Effector memory CD8-positive, alpha-beta T cell (primary cell): ENCODE results near the gene LY86.

ENCODE experiments used
- ATAC-seq: fragments of 150-1000 bp; cut with Tn5 transposase; replicated peaks from 2 replicates; pipeline ENCODE4 v1.10.0; 2021; ENCODE audit warnings: mild to moderate bottlenecking, moderate library complexity
- DNase-seq, 3 experiments: peaks; one replicate each; pipeline ENCODE4 v3.0.0; 2021
- H3K27ac Mint-ChIP-seq, 2 donors: one replicate each; pipeline ENCODE4 v1.8.0; 2022; ENCODE audit warnings: mild to moderate bottlenecking in 2 of 2, mixed read lengths in 2 of 2, moderate library complexity in 2 of 2
- H3K27me3 Mint-ChIP-seq, 2 donors: one replicate each; pipeline ENCODE4 v1.8.0; 2022; ENCODE audit warnings: mixed read lengths in 2 of 2
- H3K36me3 Mint-ChIP-seq: one replicate; pipeline ENCODE4 v1.8.0; 2022; ENCODE audit warnings: mild to moderate bottlenecking, moderate library complexity, mixed read lengths; ENCODE audit not compliant: insufficient read depth
- H3K4me1 Mint-ChIP-seq, 2 donors: one replicate each; pipeline ENCODE4 v1.8.0; 2022; ENCODE audit warnings: low read depth in 2 of 2, mixed read lengths in 2 of 2
- H3K4me3 Mint-ChIP-seq, 2 donors: one replicate each; pipeline ENCODE4 v1.8.0; 2022; ENCODE audit warnings: mild to moderate bottlenecking in 2 of 2, mixed read lengths in 2 of 2, moderate library complexity in 2 of 2
- H3K9me3 Mint-ChIP-seq, 2 donors: one replicate each; pipeline ENCODE4 v1.8.0; 2022; ENCODE audit warnings: mixed read lengths in 2 of 2

The LY86 gene

GRCh38 chr6:6581054-6581453 is 7.5 kb upstream of the LY86 start:
- Mint-ChIP-seq H3K27ac (no peak overlapping the region), H3K4me1 (peaks cover 4% of the 10 kb centered on the region in 2 donors), H3K27me3 (peaks cover 12 to 16% of the 10 kb centered on the region in 2 donors), H3K4me3 (no peak overlapping the region), H3K36me3 (no peaks in the 10 kb centered on the region), H3K9me3 (peaks cover 0 to 6% of the 10 kb centered on the region in 2 donors)
- no peak for DNase-seq
- no peak for ATAC-seq

- no peak overlapping the region for H3K27ac Mint-ChIP-seq
- H3K4me1 Mint-ChIP-seq, result peaks cover 4% of the 10 kb centered on the region in 2 donors
- no peak overlapping the region for H3K4me3 Mint-ChIP-seq
- H3K27me3 Mint-ChIP-seq, result peaks cover 12 to 22% of the 10 kb centered on the region in 2 donors
- DNase-seq (no peak), ATAC-seq (no peak)
- peaks cover 0 to 6% of the 10 kb centered on the region in 2 donors for H3K9me3 Mint-ChIP-seq
- no peaks in the 10 kb centered on the region for H3K36me3 Mint-ChIP-seq
Observed at GRCh38 chr6:6582131-6582530, 6.4 kb upstream of the LY86 start.

GRCh38 chr6:6583836-6584235 is 4.7 kb upstream of the LY86 start:
- Mint-ChIP-seq H3K9me3 (peaks cover 0 to 6% of the 10 kb centered on the region in 2 donors), H3K27ac (no peak overlapping the region), H3K36me3 (no peaks in the 10 kb centered on the region), H3K4me3 (no peak overlapping the region), H3K4me1 (peaks cover 4% of the 10 kb centered on the region in 2 donors), H3K27me3 (peaks cover 12 to 28% of the 10 kb centered on the region in 2 donors)
- DNase-seq (no peak), ATAC-seq (no peak)

GRCh38 chr6:6584310-6585002 is 4.1 kb upstream of the LY86 start:
- Mint-ChIP-seq H3K4me3 (no peak overlapping the region), H3K4me1 (peaks cover 4% of the 10 kb centered on the region in 2 donors), H3K36me3 (no peaks in the 10 kb centered on the region), H3K9me3 (peaks cover 0 to 6% of the 10 kb centered on the region in 2 donors), H3K27ac (no peak overlapping the region), H3K27me3 (peaks cover 6 to 29% of the 10 kb centered on the region in 2 donors)
- ATAC-seq (no peak), DNase-seq (no peak)

- Mint-ChIP-seq H3K36me3 (no peaks in the 10 kb centered on the region), H3K4me1 (peaks cover 4 to 6% of the 10 kb centered on the region in 2 donors), H3K4me3 (no peak overlapping the region), H3K27me3 (peaks cover under 1 to 29% of the 10 kb centered on the region in 2 donors), H3K27ac (no peak overlapping the region), H3K9me3 (peaks cover 0 to 1% of the 10 kb centered on the region in 2 donors)
- DNase-seq (no peak), ATAC-seq (no peak)
Observed at GRCh38 chr6:6585003-6585311, 3.6 kb upstream of the LY86 start.

- ATAC-seq, result no peak
- no peak for DNase-seq
- Mint-ChIP-seq H3K27me3 (peaks cover 0 to 25% of the 10 kb centered on the region in 2 donors), H3K27ac (no peak overlapping the region), H3K9me3 (no peaks in the 10 kb centered on the region), H3K4me1 (peaks cover 4 to 6% of the 10 kb centered on the region in 2 donors), H3K4me3 (no peak overlapping the region), H3K36me3 (no peaks in the 10 kb centered on the region)
Observed at GRCh38 chr6:6586167-6586566, 2.4 kb upstream of the LY86 start.

- Mint-ChIP-seq H3K9me3 (no peaks in the 10 kb centered on the region), H3K4me1 (peaks cover 9 to 10% of the 10 kb centered on the region in 2 donors), H3K27me3 (peaks cover 0 to 25% of the 10 kb centered on the region in 2 donors), H3K4me3 (no peak overlapping the region), H3K27ac (no peak overlapping the region), H3K36me3 (no peaks in the 10 kb centered on the region)
- DNase-seq, result no peak
- no peak for ATAC-seq
Observed at GRCh38 chr6:6586671-6587526, 1.6 kb upstream of the LY86 start.

- Mint-ChIP-seq H3K36me3 (no peaks in the 10 kb centered on the region), H3K4me3 (no peak overlapping the region), H3K9me3 (no peaks in the 10 kb centered on the region), H3K27ac (no peak overlapping the region), H3K27me3 (peaks cover 0 to 25% of the 10 kb centered on the region in 2 donors), H3K4me1 (peaks cover 16 to 17% of the 10 kb centered on the region in 2 donors)
- ATAC-seq, result no peak
- DNase-seq, result no peak
Observed at GRCh38 chr6:6587696-6588063, 840 bp upstream of the LY86 start.

- Mint-ChIP-seq H3K27me3 (peaks cover 0 to 25% of the 10 kb centered on the region in 2 donors), H3K4me1 (peaks cover 19 to 20% of the 10 kb centered on the region in 2 donors), H3K9me3 (no peaks in the 10 kb centered on the region), H3K27ac (no peak overlapping the region), H3K4me3 (peak overlapping the region in 1 of 2 donors; percentile 47), H3K36me3 (no peaks in the 10 kb centered on the region)
- DNase-seq (no peak), ATAC-seq (peak; percentile 41)
Observed at GRCh38 chr6:6588924-6589709, 597 bp downstream of the LY86 start.

GRCh38 chr6:6590530-6590929 is 2.0 kb downstream of the LY86 start:
- peaks cover 0 to 25% of the 10 kb centered on the region in 2 donors for H3K27me3 Mint-ChIP-seq
- no peak overlapping the region for H3K4me3 Mint-ChIP-seq
- ATAC-seq (no peak), DNase-seq (no peak)
- no peaks in the 10 kb centered on the region for H3K36me3 Mint-ChIP-seq
- no peaks in the 10 kb centered on the region for H3K9me3 Mint-ChIP-seq
- peaks cover 18 to 19% of the 10 kb centered on the region in 2 donors for H3K4me1 Mint-ChIP-seq
- H3K27ac Mint-ChIP-seq, result no peak overlapping the region

- ATAC-seq (peak; percentile 52), DNase-seq (no peak)
- Mint-ChIP-seq H3K4me1 (peaks cover 18 to 19% of the 10 kb centered on the region in 2 donors), H3K27ac (peak overlapping the region; percentile 72 to 79), H3K4me3 (no peak overlapping the region), H3K9me3 (no peaks in the 10 kb centered on the region), H3K36me3 (no peaks in the 10 kb centered on the region), H3K27me3 (peaks cover 0 to 25% of the 10 kb centered on the region in 2 donors)
Observed at GRCh38 chr6:6591778-6592465, 3.4 kb downstream of the LY86 start.

GRCh38 chr6:6592826-6593475 is 4.4 kb downstream of the LY86 start:
- Mint-ChIP-seq H3K27ac (peak overlapping the region; percentile 72 to 79), H3K36me3 (no peaks in the 10 kb centered on the region), H3K27me3 (peaks cover 0 to 26% of the 10 kb centered on the region in 2 donors), H3K4me1 (peaks cover 18 to 19% of the 10 kb centered on the region in 2 donors), H3K9me3 (no peaks in the 10 kb centered on the region), H3K4me3 (peak overlapping the region in 1 of 2 donors; percentile 30)
- peak; percentile 40 for ATAC-seq
- no peak for DNase-seq
